CD4-positive, alpha-beta T cell (primary cell): ENCODE results near the gene EMC8. TPM values are rescaled to one million over a fixed set of nuclear protein-coding genes. Genes with fewer than 3 reads are reported as not detected.

ENCODE experiments used
- ATAC-seq: fragments of 200-7000 bp; cut with Tn5 transposase; one replicate; pipeline ENCODE4 v1.10.0; 2022; ENCODE audit warnings: mild to moderate bottlenecking; ENCODE audit not compliant: poor library complexity
- CTCF ChIA-PET: fragments of 350-600 bp; sonication (Branson Sonifier 250); formaldehyde crosslinking; loops from one replicate; lab custom pipeline; 2021; ENCODE audit warnings: antibody characterized with exemption, inconsistent platforms; lab: Charles Lee
- POLR2A ChIA-PET: fragments of 350-600 bp; sonication (Branson Sonifier 250); formaldehyde crosslinking; loops from one replicate; lab custom pipeline; 2021; ENCODE audit warnings: antibody characterized with exemption, inconsistent platforms; lab: Charles Lee
- DNase-seq, 14 experiments: peaks; one replicate each; pipeline ENCODE4 v3.0.0-alpha.2; 2013 to 2020; ENCODE audit warnings: mixed read lengths in 2 of 14
- H3K27ac ChIP-seq, 2 donors: one replicate each; pipeline versions ENCODE4 v1.5.1 to v1.7.0; 2013; ENCODE audit warnings: low read length in 2 of 2, low read depth in 1 of 2, mild to moderate bottlenecking in 1 of 2
- H3K27me3 ChIP-seq, 2 experiments: 1 replicate in 1 of 2; 2 replicates in 1 of 2; pipeline versions ENCODE4 v1.6.1 to v1.7.0; 2013; ENCODE audit warnings: low read length in 2 of 2, control low read depth in 1 of 2, mild to moderate bottlenecking in 1 of 2, moderate library complexity in 1 of 2; ENCODE audit not compliant: insufficient read depth in 2 of 2, control insufficient read depth in 1 of 2
- H3K36me3 ChIP-seq: one replicate; pipeline ENCODE4 v1.6.1; 2013; ENCODE audit warnings: low read length, control low read depth; ENCODE audit not compliant: insufficient read depth
- H3K4me1 ChIP-seq: one replicate; pipeline ENCODE4 v1.6.1; 2013; ENCODE audit warnings: low read length, control low read depth; ENCODE audit not compliant: insufficient read depth
- H3K4me3 ChIP-seq: one replicate; pipeline ENCODE4 v1.5.1; 2013; ENCODE audit warnings: mild to moderate bottlenecking, low read length, moderate library complexity
- H3K9me3 ChIP-seq, 2 experiments: 1 replicate in 1 of 2; 2 replicates in 1 of 2; pipeline versions ENCODE4 v1.6.1 to v1.7.0; 2013; ENCODE audit warnings: low read length in 2 of 2, mild to moderate bottlenecking in 2 of 2, control low read depth in 1 of 2, moderate library complexity in 1 of 2; ENCODE audit not compliant: control insufficient read depth in 1 of 2, insufficient read depth in 1 of 2
- H3K27ac Mint-ChIP-seq: one replicate; pipeline ENCODE4 v1.8.0; 2020; ENCODE audit warnings: mixed read lengths
- H3K27me3 Mint-ChIP-seq: one replicate; pipeline ENCODE4 v1.8.0; 2021; ENCODE audit warnings: mixed read lengths
- H3K36me3 Mint-ChIP-seq: one replicate; pipeline ENCODE4 v1.8.0; 2021; ENCODE audit warnings: low read depth, mixed read lengths
- H3K4me1 Mint-ChIP-seq: one replicate; pipeline ENCODE4 v1.8.0; 2021; ENCODE audit warnings: low read depth, mixed read lengths
- H3K4me3 Mint-ChIP-seq: one replicate; pipeline ENCODE4 v1.8.0; 2020; ENCODE audit warnings: mild to moderate bottlenecking, mixed read lengths
- H3K9me3 Mint-ChIP-seq: one replicate; pipeline ENCODE4 v1.8.0; 2020; ENCODE audit warnings: mixed read lengths
- intact Hi-C, 2 experiments: fragments of 100-400 bp; cut with DNase I in 1 of 2; cut with micrococcal nuclease in 1 of 2; formaldehyde crosslinking; loops; one replicate each; pipeline versions ENCODE4 v1.15.1 to v1.9.0; 2023 to 2025; cut with DNase I, micrococcal nuclease
- total RNA-seq, 174 experiments: library from RNA in 2 of 174; stranded (reverse) in 2 of 174; gene quantifications; one replicate each; pipeline ENCODE4 v1.2.3 and lab custom pipeline; 2021 to 2026
- TF ChIP-seq, protein P1 (sequence below): fragments of 200-600 bp; IDR thresholded peaks from one replicate; pipeline ENCODE4 v1.8.0; 2022; ENCODE audit warnings: antibody characterized with exemption, mild to moderate bottlenecking

EMC8 gene
- total RNA-seq, 2 experiments from 2014 or later = 38.9 to 41.7 TPM

DNA sequence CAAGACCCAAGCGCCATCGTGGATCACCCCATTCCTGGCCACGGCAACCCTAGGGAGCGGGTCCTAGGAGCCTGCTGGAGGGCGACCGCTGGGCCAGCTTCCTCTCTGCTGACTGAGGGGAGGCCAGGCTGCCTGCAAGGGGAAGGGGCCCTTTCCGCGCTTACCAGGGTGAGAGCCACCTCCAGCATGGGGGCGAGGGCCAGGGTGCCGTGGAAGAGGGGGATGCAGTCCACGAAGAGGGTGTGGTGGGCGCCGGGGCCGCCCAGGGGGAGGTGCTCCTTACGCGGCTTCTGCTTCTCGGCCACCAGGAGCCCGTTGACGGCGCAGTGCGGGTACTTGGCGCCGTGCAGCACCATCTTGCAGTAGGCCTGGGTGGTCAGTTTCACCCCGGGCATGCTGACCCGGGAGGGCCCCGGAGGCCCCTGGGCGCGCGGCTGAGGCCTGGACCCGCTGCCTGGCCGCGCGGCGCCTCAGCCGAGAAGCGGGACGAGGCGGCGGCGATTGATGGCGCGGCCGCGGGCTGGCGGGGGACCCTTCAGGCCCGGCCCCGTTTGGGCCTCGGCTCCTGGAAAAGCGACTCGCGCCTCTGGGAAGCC lies 345 bp downstream of the EMC8 start:
- CTCF ChIA-PET = no interaction called here
- peak overlapping the region; percentile 99 for H3K27ac Mint-ChIP-seq
- peak overlapping the region; percentile 97 for H3K4me3 Mint-ChIP-seq

DNA sequence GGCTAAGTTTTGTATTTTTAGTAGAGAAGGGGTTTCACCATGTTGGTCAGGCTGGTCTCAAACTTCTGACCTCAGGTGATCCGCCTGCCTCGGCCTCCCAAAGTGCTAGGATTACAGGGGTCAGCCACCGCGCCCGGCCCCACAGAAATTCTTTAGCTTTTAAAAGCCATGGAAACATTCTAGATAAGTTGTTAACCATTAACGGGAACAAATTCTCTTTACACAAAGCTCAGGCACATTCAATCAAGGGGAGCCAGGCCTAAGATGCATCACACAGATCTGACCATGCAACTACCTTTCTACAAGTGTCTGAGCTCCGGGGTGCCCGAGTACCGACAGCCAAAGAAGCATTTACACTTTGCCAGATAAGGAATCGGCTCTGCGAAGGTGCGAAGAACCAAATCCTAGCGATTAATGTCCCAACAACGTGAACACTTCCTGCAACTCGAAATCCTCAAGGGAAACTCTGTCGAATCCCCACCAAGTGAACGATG lies 1.0 kb downstream of the EMC8 start:
- Histone ChIP-seq H3K4me3 (peak overlapping the region; percentile 84), H3K36me3 (peaks cover 55% of the 10 kb centered on the region), H3K27ac (no peak overlapping the region), H3K9me3 (no peaks in the 10 kb centered on the region), H3K27me3 (no peaks in the 10 kb centered on the region), H3K4me1 (peaks cover 40% of the 10 kb centered on the region)
- no peaks in the 10 kb centered on the region for H3K9me3 Mint-ChIP-seq
- no peak for ATAC-seq
- peak overlapping the region; percentile 90 for H3K4me3 Mint-ChIP-seq
- peaks cover 89% of the 10 kb centered on the region for H3K36me3 Mint-ChIP-seq
- TF ChIP-seq, protein P1, sequence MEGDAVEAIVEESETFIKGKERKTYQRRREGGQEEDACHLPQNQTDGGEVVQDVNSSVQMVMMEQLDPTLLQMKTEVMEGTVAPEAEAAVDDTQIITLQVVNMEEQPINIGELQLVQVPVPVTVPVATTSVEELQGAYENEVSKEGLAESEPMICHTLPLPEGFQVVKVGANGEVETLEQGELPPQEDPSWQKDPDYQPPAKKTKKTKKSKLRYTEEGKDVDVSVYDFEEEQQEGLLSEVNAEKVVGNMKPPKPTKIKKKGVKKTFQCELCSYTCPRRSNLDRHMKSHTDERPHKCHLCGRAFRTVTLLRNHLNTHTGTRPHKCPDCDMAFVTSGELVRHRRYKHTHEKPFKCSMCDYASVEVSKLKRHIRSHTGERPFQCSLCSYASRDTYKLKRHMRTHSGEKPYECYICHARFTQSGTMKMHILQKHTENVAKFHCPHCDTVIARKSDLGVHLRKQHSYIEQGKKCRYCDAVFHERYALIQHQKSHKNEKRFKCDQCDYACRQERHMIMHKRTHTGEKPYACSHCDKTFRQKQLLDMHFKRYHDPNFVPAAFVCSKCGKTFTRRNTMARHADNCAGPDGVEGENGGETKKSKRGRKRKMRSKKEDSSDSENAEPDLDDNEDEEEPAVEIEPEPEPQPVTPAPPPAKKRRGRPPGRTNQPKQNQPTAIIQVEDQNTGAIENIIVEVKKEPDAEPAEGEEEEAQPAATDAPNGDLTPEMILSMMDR = no peak
- no peaks in the 10 kb centered on the region for H3K27me3 Mint-ChIP-seq
- CTCF ChIA-PET = no interaction called here
- no peak for DNase-seq
- peaks cover 77% of the 10 kb centered on the region for H3K4me1 Mint-ChIP-seq
- intact Hi-C loops = loop anchor here in 1 of 2 experiments (10.0 kb wide), 2 partner anchors 756 to 784 kb away; partner anchors contain the start of genes MTHFSD and ZDHHC7
- peak overlapping the region; percentile 99 for H3K27ac Mint-ChIP-seq
- POLR2A ChIA-PET = interaction anchor here (0.6 kb wide), 1 partner anchor 241 kb away, joined by 4 read pairs; no protein-coding TSS in a partner anchor

More for the DNA sequence above, 345 bp downstream of the EMC8 start:
- Mint-ChIP-seq H3K9me3 (no peaks in the 10 kb centered on the region), H3K4me1 (peaks cover 80% of the 10 kb centered on the region), H3K36me3 (peaks cover 89% of the 10 kb centered on the region), H3K27me3 (no peaks in the 10 kb centered on the region)
- Histone ChIP-seq H3K9me3 (no peaks in the 10 kb centered on the region), H3K4me1 (peaks cover 40% of the 10 kb centered on the region), H3K36me3 (peaks cover 59% of the 10 kb centered on the region), H3K4me3 (peak overlapping the region; percentile 84), H3K27ac (peak overlapping the region in 1 of 2 donors; percentile 95), H3K27me3 (no peaks in the 10 kb centered on the region)
- POLR2A ChIA-PET = no interaction called here
- TF ChIP-seq, protein P1 = no peak
- DNase-seq (peak in 8 of 14 experiments; percentile 9 to 64 (median 18)), ATAC-seq (peak; percentile 22)
- intact Hi-C loops = loop anchor here in 1 of 2 experiments (10.0 kb wide), 2 partner anchors 756 to 784 kb away; partner anchors contain the start of genes MTHFSD and ZDHHC7

DNA sequence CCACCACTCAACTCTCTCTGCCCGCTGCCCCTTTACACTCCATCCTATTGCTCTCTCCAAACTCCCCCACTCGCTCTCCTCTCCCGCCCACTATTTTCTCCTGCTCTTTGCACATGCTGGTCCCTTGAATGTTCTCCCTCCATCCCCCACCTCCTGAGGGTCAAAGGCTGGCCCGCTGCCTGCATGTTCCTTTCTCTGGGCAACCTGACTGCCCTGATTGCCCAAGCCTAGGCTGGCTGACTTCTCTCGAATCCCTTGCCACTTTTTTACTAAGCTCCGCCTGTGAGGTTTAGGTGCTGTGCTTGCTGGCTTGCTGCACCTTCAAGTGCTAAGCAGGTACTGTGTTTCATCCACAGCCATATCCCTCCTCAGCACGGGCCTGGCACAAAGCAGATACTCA lies 2.7 kb downstream of the EMC8 start:
- peaks cover 49% of the 10 kb centered on the region for H3K36me3 ChIP-seq
- H3K27ac ChIP-seq = no peak overlapping the region
- Mint-ChIP-seq H3K4me3 (peak overlapping the region; percentile 90), H3K9me3 (no peaks in the 10 kb centered on the region), H3K27ac (peak overlapping the region; percentile 99), H3K4me1 (peaks cover 77% of the 10 kb centered on the region), H3K27me3 (no peaks in the 10 kb centered on the region), H3K36me3 (peaks cover 89% of the 10 kb centered on the region)
- intact Hi-C loops = loop anchor here in 1 of 2 experiments (10.0 kb wide), 2 partner anchors 758 to 782 kb away; partner anchors contain the start of genes MTHFSD and ZDHHC7
- DNase-seq (no peak), ATAC-seq (no peak)
- TF ChIP-seq, protein P1 = no peak
- no peaks in the 10 kb centered on the region for H3K9me3 ChIP-seq
- H3K4me3 ChIP-seq = no peak overlapping the region
- POLR2A ChIA-PET = no interaction called here
- peaks cover 34% of the 10 kb centered on the region for H3K4me1 ChIP-seq
- CTCF ChIA-PET = no interaction called here
- H3K27me3 ChIP-seq = no peaks in the 10 kb centered on the region
